Chondrocyte (in vitro differentiated cells): ENCODE results near the gene WBP1L. TPM values are rescaled to one million over a fixed set of nuclear protein-coding genes. Genes with fewer than 3 reads are reported as not detected.

ENCODE experiments used
- DNase-seq: peaks from one replicate; pipeline ENCODE4 v3.0.0; 2021; ENCODE audit warnings: mixed read lengths, low spot score
- H3K27ac Mint-ChIP-seq: one replicate; pipeline ENCODE4 v1.8.0; 2021; ENCODE audit warnings: mild to moderate bottlenecking, moderate library complexity, mixed read lengths; ENCODE audit not compliant: unreplicated experiment
- H3K27me3 Mint-ChIP-seq: 2 replicates; pipeline ENCODE4 v1.8.0; 2021; ENCODE audit warnings: low read depth, mixed read lengths
- H3K36me3 Mint-ChIP-seq: 2 replicates; pipeline ENCODE4 v1.8.0; 2021; ENCODE audit warnings: low read depth, mixed read lengths
- H3K4me1 Mint-ChIP-seq: 2 replicates; pipeline ENCODE4 v1.8.0; 2021; ENCODE audit warnings: low read depth, mild to moderate bottlenecking, mixed read lengths
- H3K4me3 Mint-ChIP-seq: one replicate; pipeline ENCODE4 v1.8.0; 2021; ENCODE audit warnings: mild to moderate bottlenecking, moderate library complexity, mixed read lengths; ENCODE audit not compliant: unreplicated experiment
- H3K9me3 Mint-ChIP-seq: 2 replicates; pipeline ENCODE4 v1.8.0; 2021; ENCODE audit warnings: low read depth, mixed read lengths
- total RNA-seq: library from RNA; stranded (reverse); gene quantifications from 3 replicates; pipeline ENCODE4 v1.2.1, GENCODE V29; 2021
- TF ChIP-seq, protein P1 (sequence below): fragments of 200-600 bp; sonication (generic); IDR thresholded peaks from 2 replicates; pipeline ENCODE4 v1.5.0; 2021; ENCODE audit warnings: antibody characterized with exemption, mild to moderate bottlenecking, moderate library complexity

The WBP1L gene
- total RNA-seq, 1 donor from 2014 or later, result 95.3 TPM

DNA sequence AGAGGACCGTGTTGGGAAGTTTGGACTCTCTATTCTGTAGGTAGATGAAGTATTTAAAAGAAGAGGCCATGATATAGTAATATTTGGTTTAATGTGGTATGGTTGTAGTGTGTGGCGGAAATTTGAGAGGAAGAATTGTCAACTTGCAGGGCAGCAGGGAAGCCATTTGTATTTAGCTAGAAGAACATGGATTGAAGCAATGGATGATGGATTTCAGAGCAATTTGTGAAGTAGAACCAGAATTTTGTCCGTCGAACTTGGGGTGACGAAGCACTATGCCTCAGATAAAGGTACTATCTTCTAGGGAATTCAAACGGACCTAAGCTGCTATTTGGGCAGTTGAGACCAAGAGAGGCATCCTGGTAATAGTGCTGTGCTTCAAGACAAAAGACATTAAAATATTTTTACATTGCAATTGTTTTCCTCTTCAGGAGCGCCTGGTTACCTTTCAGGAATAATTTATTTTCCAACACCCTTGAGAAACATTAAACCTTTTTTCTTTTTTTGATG, 615 bp upstream of the WBP1L start:
- Mint-ChIP-seq H3K27ac (peak overlapping the region; percentile 95), H3K4me3 (peak overlapping the region; percentile 99), H3K27me3 (no peaks in the 10 kb centered on the region), H3K4me1 (peaks cover 43% of the 10 kb centered on the region), H3K9me3 (no peaks in the 10 kb centered on the region), H3K36me3 (peaks cover 2% of the 10 kb centered on the region)
- TF ChIP-seq, protein P1, sequence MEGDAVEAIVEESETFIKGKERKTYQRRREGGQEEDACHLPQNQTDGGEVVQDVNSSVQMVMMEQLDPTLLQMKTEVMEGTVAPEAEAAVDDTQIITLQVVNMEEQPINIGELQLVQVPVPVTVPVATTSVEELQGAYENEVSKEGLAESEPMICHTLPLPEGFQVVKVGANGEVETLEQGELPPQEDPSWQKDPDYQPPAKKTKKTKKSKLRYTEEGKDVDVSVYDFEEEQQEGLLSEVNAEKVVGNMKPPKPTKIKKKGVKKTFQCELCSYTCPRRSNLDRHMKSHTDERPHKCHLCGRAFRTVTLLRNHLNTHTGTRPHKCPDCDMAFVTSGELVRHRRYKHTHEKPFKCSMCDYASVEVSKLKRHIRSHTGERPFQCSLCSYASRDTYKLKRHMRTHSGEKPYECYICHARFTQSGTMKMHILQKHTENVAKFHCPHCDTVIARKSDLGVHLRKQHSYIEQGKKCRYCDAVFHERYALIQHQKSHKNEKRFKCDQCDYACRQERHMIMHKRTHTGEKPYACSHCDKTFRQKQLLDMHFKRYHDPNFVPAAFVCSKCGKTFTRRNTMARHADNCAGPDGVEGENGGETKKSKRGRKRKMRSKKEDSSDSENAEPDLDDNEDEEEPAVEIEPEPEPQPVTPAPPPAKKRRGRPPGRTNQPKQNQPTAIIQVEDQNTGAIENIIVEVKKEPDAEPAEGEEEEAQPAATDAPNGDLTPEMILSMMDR, result no peak
- no peak for DNase-seq

DNA sequence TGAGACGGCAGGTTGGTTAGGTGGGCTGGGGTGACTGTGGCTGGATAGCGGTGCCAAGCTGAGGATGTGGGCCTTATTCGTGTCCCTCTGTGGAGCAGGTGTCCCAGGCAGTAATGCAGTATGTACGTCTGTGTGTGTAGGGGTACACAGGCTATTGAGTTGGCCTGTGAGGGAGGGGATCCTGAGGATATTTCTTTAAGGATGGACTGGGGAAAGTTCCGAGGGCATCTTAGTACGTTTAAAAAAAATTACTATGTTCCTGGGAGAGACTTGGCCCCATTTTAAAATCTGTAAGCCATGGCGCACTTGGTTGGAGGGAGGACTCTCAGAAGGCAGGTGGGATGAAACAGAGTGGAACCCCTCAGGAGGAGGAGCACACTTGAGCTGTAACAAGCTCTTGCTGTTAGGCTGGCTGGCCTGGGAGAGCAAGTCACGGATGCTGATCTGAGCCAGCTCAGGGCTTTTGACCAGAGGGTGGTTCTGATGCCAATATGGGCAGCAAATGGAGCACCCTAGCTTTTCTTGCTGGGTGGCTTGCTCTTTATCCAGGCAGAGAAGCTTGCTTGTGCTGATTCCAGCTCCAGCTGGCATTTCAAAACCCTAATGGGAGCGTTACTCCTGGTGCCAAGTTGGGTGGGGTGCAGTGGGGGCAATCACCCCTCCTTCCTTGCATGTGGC, 765 bp downstream of the WBP1L start:
- peak overlapping the region; percentile 95 for H3K27ac Mint-ChIP-seq
- H3K9me3 Mint-ChIP-seq, result no peaks in the 10 kb centered on the region
- DNase-seq, result no peak

DNA sequence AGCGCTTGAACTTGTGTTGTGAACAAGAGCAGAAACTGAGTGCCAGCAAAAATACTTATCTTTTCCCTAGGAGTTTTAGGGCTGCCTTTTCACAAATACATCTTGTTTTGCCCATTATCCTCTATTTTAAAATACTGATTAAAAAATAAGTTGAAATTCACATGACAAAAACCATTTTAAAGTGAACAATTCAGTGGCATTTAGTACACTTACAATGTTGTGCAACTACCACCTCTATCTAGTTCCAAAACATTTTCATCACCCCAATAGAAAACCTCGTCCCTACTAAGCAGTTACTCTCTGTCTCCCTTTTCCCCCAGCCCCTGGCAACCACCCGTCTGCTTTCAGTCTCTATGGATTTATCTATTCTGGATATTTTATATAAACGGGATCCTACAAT, 1.4 kb downstream of the WBP1L start:
- H3K9me3 Mint-ChIP-seq, result no peaks in the 10 kb centered on the region
- peaks cover 46% of the 10 kb centered on the region for H3K4me1 Mint-ChIP-seq
- peak overlapping the region; percentile 99 for H3K4me3 Mint-ChIP-seq
- no peak for DNase-seq
- H3K27ac Mint-ChIP-seq, result peak overlapping the region; percentile 95
- TF ChIP-seq, protein P1, result no peak
- H3K27me3 Mint-ChIP-seq, result no peaks in the 10 kb centered on the region
- peaks cover 8% of the 10 kb centered on the region for H3K36me3 Mint-ChIP-seq

More for the DNA sequence above, 765 bp downstream of the WBP1L start:
- peak overlapping the region; percentile 99 for H3K4me3 Mint-ChIP-seq
- H3K27me3 Mint-ChIP-seq, result no peaks in the 10 kb centered on the region
- H3K36me3 Mint-ChIP-seq, result peaks cover 8% of the 10 kb centered on the region
- TF ChIP-seq, protein P1, result no peak
- peaks cover 52% of the 10 kb centered on the region for H3K4me1 Mint-ChIP-seq

- no peak for DNase-seq
- Mint-ChIP-seq H3K4me3 (peak overlapping the region; percentile 13), H3K9me3 (no peaks in the 10 kb centered on the region), H3K36me3 (peaks cover 5% of the 10 kb centered on the region), H3K27me3 (no peaks in the 10 kb centered on the region), H3K27ac (peak overlapping the region; percentile 93), H3K4me1 (peaks cover 70% of the 10 kb centered on the region)
- TF ChIP-seq, protein P1, result no peak
Measured at GRCh38 chr10:102752266-102752930, 8.7 kb downstream of the WBP1L start.

GRCh38 chr10:102752934-102753664, 9.4 kb downstream of the WBP1L start:
- peaks cover 71% of the 10 kb centered on the region for H3K4me1 Mint-ChIP-seq
- no peak for DNase-seq
- H3K36me3 Mint-ChIP-seq, result peaks cover 5% of the 10 kb centered on the region
- H3K9me3 Mint-ChIP-seq, result no peaks in the 10 kb centered on the region
- H3K4me3 Mint-ChIP-seq, result peak overlapping the region; percentile 13
- TF ChIP-seq, protein P1, result peak; percentile 88
- H3K27me3 Mint-ChIP-seq, result no peaks in the 10 kb centered on the region
- H3K27ac Mint-ChIP-seq, result peak overlapping the region; percentile 93
